Measurements from ENCODE around the gene ITPR1.

- TF ChIP-seq TSHZ2 (CRISPR knock-in tag; IDR thresholded peaks at IDR 0.05) (no peak), PATZ1 (CRISPR knock-in tag; IDR thresholded peaks at IDR 0.05; ENCODE audit: borderline replicate concordance) (no peak), ESRRG (CRISPR knock-in tag; IDR thresholded peaks at IDR 0.05) (no peak), ZNF565 (CRISPR knock-in tag; conservative IDR thresholded peaks at IDR 0.05; ENCODE audit: low read depth) (no peak), ARNTL (CRISPR knock-in tag; IDR thresholded peaks at IDR 0.05; ENCODE audit: borderline replicate concordance, low read depth) (no peak), ZFP3 (CRISPR knock-in tag; IDR thresholded peaks at IDR 0.05) (no peak)
These were observed 273.1 kb downstream of the ITPR1 start for GRCh38 chr3:4766263-4766662.

Data from SK-N-SH treated with all-trans-retinoic acid at 6 μM for 48 hours (cell line).